GM10847 (cell line): Measurements from ENCODE around the gene PXDC1.

ENCODE experiments used
- POLR2A ChIP-seq: IDR thresholded peaks from 2 replicates; pipeline ENCODE4 v1.6.1; 2011; ENCODE audit not compliant: insufficient read length; ENCODE audit errors: extremely low read depth

Gene PXDC1

DNA sequence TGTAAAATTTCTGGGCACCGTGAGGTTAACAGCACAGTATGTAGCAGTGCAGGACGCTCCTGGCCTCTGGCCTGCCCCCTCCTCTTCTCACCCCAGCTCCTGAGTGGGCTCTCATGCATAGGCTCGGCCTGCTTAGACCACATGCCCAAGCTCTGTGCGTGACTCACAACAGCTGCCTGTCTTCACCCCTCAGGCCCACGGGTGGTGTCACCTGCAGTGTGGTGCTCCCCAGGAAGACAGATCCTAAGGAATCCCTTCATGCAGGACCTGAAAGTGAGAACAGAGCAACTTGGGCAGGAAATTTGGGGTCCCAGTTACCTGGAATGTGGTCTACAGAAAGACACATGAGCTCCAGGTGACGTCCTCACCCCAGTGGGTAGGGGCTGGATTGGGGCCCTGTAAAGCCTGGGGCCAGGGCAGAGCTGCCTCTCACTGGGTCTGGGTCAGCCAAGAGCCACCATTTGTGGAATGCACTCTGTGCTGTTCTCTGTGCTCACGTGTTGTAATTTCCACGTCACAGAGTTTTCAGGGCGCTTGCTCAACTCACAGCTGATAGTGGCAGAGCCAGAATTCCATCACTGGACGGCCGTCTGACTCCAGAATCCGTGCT lies 37.0 kb upstream of the PXDC1 start:
- no peak for TF ChIP-seq POLR2A

DNA sequence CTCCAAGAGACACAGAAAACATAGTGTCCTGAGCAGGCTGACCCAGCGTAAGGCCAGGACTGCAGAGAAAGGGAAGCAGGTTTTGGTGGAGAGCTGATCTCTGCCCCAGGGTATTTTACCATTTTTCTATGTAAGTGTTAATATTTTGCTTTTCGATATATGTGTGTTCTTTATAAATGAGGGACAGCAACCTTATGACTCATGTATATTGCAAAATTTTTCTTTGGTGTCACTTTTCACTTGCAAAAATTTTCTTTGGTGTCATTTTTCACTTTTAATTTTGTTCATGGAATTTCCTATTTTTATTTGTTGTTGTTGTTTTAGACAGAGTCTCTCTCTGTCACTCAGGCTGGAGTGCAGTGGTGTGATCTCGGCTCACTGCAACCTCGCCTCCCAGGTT lies 34.6 kb upstream of the PXDC1 start:
- no peak for TF ChIP-seq POLR2A

DNA sequence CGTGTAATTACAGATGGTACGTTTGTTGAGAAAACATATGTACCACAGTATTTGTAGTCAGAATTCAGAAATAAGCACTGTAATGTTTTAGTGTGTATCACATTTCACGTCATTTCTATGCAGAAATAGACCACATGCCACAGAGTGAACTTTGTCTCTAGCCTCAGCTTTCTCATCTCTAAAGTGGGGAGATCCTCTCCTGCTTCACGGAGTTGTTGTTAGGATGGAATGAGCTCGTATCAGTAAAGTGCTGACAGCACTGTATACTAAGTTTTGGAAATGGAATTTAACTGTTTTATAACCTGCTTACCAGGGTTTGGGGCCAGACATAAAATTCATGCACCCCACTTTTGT lies 34.2 kb upstream of the PXDC1 start:
- no peak for TF ChIP-seq POLR2A

DNA sequence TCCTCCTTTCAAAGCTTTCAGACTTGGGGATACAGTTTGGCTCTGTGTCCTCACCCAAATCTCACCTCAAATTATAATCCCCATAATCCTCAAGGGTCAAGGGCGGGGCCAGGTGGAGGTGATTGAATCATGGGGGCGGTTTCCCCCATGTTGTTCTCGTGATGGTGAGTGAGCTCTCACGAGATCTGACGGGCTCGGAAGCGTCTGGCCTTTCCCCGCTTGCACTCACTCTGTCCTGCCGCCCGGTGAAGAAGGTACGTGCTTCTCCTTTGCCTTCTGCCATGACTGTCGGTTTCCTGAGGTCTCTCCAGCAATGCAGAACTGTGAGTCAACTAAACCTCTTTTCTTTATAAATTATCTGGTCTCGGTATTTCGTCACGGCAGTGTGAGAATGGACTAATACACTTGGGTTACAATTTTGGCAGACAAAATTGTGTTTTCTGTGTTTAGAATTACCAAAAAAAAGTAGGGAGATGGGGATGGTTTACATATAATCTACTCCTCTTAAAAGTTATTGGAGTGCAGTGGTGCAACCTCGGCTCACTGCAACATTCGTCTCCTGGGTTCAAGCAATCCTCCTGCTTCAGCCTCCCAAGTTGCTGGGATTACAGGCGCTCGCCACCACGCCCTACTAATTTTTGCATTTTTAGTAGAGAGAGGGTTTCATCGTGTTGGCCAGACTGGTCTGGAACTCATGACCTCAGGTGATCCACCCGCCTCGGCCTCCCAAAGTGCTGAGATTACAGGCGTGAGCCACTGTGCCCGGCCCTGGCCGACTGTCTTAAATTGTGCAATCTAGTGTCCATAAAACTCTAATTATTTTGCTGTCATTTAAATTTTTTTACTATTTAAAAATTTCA lies 33.6 kb upstream of the PXDC1 start:
- TF ChIP-seq POLR2A, result no peak

DNA sequence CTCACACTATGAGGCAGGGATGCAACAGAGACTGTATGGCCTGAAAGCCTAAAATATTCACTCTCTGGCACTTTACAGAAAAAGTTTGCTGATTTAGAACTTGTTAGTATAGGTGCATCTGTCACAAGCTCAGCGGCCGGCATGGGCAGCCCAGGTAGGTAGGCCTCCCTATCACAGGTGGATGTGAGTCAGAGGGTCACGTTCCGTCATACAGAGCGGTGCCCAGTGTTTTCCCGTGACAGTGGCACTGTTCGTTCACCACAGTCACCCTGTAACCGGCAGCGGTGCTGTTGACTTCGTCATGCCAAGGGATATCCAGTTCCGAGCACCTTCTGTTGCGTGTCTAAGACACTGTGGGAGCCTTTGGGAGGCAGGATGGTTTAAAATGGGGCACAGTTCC lies 32.9 kb upstream of the PXDC1 start:
- TF ChIP-seq POLR2A, result no peak

DNA sequence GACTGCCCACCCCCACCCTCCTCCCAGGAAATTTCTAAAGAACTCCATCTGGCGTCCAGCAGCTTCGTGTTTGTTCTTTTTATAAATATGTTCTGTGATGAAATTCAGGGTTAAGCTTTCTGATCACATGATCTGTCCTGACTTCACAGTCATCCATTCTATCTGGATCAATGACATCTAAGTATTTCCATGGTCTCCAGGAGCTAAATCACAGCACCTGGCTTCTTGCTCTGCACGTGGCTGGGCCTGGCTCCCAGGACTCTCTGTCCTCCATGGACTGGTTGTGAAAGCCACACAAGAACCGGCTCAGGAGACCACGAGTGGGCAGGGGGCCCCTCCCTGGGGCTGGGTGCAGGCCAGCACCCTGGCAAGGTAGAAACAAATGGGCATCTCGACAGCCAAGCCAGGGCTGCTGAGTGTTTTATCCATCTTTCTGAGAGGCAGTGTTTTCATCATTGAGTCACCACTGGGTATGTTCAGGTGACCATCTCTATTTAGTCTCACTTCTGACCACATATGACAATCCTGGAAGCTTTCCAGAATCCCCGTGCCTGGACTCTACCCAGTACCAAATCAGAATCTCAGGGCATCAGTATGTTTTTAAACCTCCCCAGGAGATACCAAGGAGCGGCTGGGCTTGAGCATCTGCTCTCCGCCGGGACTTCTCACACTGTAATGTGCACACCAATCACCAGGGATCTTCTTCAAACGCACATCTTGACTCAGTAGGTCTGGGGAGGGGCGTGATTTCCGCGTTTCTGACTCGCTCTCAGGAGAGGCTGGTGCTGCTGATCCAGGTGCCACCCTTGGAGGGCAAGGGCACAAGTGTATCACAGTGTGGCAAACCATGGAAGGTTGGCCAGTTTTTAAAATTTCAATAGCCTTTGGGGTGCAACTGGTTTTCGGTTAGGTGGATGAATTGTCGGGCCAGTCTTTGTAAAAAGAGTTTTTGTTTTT lies 31.6 kb upstream of the PXDC1 start:
- TF ChIP-seq POLR2A, result no peak

DNA sequence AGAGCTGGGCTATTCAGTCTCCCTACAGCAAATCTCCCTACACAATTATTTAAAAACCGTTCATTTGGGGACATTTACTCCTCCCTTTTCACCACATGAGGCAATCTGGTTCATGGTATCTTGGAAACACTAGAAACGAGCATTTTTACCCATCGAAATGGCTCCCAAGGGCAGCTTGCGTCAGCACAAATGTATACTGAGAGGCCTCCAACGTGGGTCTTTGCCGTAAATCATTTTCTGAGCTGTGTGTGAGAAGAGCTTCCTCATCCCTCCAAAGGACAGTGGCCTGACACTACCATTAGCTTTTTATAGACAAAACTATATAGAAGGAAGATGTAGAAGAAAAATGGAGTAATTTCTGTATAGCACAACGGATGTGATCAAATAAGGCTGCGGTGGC lies 30.0 kb upstream of the PXDC1 start:
- TF ChIP-seq POLR2A, result no peak

DNA sequence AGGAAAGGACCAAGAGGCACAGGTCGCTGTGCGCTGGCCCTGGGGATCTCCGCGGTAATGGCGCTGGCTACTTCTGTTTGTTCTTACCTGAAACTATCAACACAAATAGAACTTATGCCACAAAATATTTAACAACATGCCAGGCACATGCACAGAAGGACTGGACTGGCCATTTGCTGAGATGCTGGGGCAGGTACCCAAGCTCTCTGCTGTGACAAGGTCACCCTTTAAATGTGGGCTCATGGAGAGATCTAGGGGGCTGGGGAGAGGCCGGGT lies 28.0 kb upstream of the PXDC1 start:
- no peak for TF ChIP-seq POLR2A

DNA sequence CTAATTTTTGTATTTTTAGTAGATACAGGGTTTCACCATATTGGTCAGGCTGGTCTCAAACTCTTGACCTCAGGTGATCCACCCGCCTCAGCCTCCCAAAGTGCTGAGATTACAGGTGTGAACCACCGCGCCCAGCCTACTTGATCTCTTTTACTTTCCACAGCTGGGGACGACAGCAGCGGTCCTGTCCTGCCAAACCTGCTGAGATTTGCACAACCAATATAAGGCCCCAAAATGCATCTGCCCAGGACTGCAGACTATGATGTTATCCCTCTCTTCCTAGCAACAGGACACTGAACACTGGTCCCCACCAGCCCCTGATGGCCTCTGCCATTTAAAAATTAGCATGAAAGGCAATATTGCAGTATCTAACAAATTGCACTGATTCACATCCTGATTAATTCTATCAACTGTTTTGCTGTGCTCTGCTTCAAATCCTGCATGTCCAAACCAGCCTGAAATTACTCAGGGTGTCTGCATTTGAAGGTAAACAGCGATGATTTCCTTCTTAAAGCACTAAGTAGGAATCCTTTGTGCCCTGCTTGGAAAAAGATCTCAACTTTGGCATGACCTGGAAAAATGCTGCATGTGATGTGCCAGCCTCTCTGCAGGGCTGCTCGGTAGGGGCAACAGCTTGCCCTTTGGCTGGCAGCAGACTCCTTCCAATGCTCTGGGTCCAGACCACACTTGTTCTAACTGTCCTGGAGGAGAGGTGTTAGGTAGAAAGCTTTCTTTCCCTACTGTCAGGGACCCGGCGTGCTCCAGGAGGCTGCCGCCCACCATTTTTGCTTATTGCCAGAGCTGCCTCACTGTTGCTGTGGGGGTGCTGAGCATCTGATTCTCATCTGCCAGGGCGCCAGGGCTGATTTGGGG lies 27.4 kb upstream of the PXDC1 start:
- no peak for TF ChIP-seq POLR2A

DNA sequence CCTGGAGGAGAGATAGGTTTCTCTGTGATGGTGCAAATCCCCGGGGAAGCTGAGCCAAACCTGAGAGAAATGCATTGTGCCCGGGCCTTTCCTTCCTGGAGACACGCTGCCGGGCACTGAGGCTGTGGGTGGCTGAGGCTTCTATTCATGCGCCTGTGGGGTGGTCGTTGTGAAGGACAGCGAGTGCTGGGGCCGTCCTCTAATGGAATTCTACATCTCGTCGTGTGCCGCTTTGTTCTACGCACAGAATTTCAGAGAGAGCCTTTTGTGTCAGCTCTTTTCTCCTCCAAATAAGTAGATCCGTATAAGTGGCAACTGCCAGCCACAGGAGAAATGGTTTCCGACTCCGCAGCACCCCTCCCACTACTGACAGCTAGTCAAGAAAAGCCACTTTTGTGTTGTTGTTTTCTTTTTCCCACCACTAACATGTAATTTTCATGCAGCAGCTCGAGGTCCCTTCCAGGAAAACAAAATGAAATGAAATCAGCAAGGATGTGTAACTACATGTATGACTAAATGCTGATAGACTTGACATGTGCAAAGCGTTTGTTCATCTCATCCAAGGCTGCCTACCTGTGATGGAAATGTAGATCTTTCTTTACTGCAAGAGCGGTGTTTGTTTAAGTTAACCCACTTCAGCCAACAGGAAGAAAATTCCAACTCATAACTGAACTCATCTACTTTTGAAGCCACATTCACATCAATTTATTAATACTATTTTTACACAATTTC lies 26.4 kb upstream of the PXDC1 start:
- no peak for TF ChIP-seq POLR2A

DNA sequence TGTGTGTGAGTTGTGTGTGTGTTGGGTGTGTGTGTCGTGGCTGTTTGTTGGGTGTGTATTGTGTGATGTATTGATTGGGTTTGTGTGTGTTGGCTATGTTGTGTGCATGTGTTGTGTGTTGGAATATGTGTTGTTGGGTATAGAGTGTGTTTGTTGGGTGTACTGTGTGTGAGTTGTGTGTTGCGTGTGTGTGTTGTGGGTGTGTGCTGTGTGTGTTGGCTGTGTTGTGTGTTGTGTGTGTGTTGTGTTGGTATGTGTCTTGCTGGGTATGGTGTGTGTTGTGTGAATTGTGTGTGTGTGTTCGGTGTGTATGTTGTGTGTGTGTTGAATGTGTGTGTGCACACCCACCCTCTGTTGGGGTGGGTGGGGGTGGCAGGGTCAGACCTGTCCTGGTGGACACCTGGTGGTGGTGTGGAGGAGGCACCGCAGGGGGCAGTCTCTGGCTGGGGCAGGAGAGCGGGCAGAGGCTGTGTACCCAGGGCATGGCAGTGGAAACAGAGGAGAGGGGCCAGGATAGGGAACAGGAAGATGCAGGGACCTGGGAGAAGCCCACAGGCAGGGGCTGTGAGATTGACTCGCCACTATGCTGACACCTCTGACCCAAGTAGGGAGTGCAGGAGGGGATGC lies 25.5 kb upstream of the PXDC1 start:
- no peak for TF ChIP-seq POLR2A

DNA sequence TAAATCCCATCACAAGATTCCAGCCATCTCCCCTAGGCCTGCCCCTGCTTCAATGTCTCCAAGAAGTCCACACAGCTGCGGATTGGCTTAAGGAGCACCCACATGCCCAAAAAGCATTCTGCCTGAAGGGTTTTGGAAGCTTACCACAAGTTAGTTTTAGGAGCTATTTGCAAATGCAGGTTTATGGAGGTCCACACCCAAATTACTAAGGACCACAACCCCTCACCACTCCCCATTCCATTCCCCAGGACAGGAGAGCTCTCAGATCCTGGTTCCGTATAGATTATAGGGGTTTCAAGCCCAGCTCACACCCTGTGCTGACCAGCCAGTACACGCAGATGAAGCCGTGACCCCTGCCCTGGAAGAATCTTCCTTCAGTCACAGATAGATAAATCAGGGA lies 24.3 kb upstream of the PXDC1 start:
- TF ChIP-seq POLR2A, result no peak

DNA sequence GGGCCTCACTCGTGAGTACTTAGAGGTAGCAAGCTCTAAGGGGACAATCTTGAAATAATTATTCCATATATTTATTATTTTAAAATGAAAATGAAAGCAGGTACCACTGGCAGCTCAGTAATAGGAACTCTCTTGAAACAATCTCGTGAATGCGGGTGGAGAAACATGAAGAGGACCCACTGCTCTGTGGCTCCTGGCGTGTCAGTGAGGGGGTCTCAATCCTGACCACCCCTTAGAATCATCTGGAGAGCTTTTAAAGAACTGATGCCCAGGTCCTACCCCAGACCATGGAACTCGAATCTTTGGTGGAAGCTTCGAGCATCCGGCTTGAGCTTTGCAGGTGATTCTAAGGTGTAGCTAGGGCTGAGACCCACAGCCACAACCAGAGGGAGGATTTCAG lies 23.9 kb upstream of the PXDC1 start:
- TF ChIP-seq POLR2A, result no peak
